Upper lobe of left lung (tissue), 6 donors: Measurements from ENCODE around the gene ZNF407. TPM values are rescaled to one million over a fixed set of nuclear protein-coding genes. Genes with fewer than 3 reads are reported as not detected.

Experiments used
- ATAC-seq, 2 donors: fragments of 200-7000 bp; cut with Tn5 transposase; one replicate each; pipeline ENCODE4 v1.9.1; 2022; ENCODE audit warnings: mild to moderate bottlenecking in 2 of 2, moderate library complexity in 2 of 2; ENCODE audit not compliant: low FRiP score in 2 of 2
- DNase-seq, 2 donors: peaks; one replicate each; pipeline ENCODE4 v3.0.0-alpha.2; 2019 to 2020
- H3K27ac ChIP-seq, 4 donors: fragments of 200-600 bp; sonication (generic); one replicate each; pipeline ENCODE4 v1.5.1; 2016 to 2019
- H3K27me3 ChIP-seq, 4 donors: fragments of 200-600 bp; sonication (generic); one replicate each; pipeline ENCODE4 v1.5.1; 2017 to 2019
- H3K36me3 ChIP-seq, 4 donors: fragments of 200-600 bp; sonication (generic); one replicate each; pipeline ENCODE4 v1.5.1; 2016 to 2019
- H3K4me1 ChIP-seq, 4 donors: fragments of 200-600 bp; sonication (generic); one replicate each; pipeline ENCODE4 v1.5.1; 2018 to 2019
- H3K4me3 ChIP-seq, 4 donors: fragments of 200-600 bp; sonication (generic); one replicate each; pipeline ENCODE4 v1.5.1; 2017 to 2019; ENCODE audit warnings: mild to moderate bottlenecking in 2 of 4, moderate library complexity in 1 of 4
- H3K9me3 ChIP-seq, 4 donors: fragments of 200-600 bp; sonication (generic); one replicate each; pipeline ENCODE4 v1.5.1; 2018 to 2019
- EP300 ChIP-seq, 4 donors: sonication (generic); formaldehyde crosslinking; IDR thresholded peaks; one replicate each; pipeline ENCODE4 v1.5.1; 2017; ENCODE audit warnings: antibody characterized with exemption in 4 of 4, control low read depth in 2 of 4
- POLR2A ChIP-seq, 4 donors: fragments of 450-650 bp; IDR thresholded peaks; one replicate each; pipeline ENCODE4 v1.5.1; 2016 to 2017; ENCODE audit warnings: antibody characterized with exemption in 4 of 4, mild to moderate bottlenecking in 2 of 4
- POLR2AphosphoS5 ChIP-seq, 2 donors: sonication (generic); formaldehyde crosslinking; IDR thresholded peaks; one replicate each; pipeline ENCODE4 v1.5.1; 2017; ENCODE audit warnings: antibody characterized with exemption in 2 of 2
- WGBS, 2 donors: methylation state at CpG; one replicate each; pipeline ENCODE4 v1.1.5; 2017 to 2018; 5-methylcytosine and 5-hydroxymethylcytosine counted together
- total RNA-seq, 6 donors: library from RNA; depleted of rRNA in 4 of 6; stranded (reverse); fragments of >200 nt in 4 of 6; gene quantifications; one replicate each; pipeline versions ENCODE4 v1.1.0 to v1.2.1, GENCODE V29; 2016 to 2021
- TF ChIP-seq, protein P1 (sequence below), 6 experiments: fragments of 450-650 bp in 4 of 6; fragments of 200-600 bp in 2 of 6; sonication (generic) in 2 of 6; IDR thresholded peaks; one replicate each; pipeline ENCODE4 v1.5.1; 2016 to 2019; ENCODE audit warnings: antibody characterized with exemption in 6 of 6
- donor health status: DM: no; HTN: no; CAD: no; lungs with moderate emphysema.
- donor health status: DM: no; HTN: yes; CAD: no; lungs with severe emphysema.

The ZNF407 gene
- total RNA-seq, 6 donors from 2014 or later: 12.2 to 77.5 (median 17.1) TPM

GRCh38 chr18:74861154-74861553 is 263.5 kb downstream of the ZNF407 start:
- Histone ChIP-seq H3K4me3 (no peak overlapping the region), H3K27ac (no peak overlapping the region), H3K9me3 (no peaks in the 10 kb centered on the region), H3K4me1 (peaks cover 0 to 4% (median 0%) of the 10 kb centered on the region in 4 donors), H3K36me3 (no peaks in the 10 kb centered on the region), H3K27me3 (no peaks in the 10 kb centered on the region)
- no peak for TF ChIP-seq POLR2AphosphoS5 (IDR thresholded peaks at IDR 0.05)
- TF ChIP-seq EP300 (IDR thresholded peaks at IDR 0.05): peak in 2 of 4 donors; percentile 34 to 58
- 60 to 61% methylated on average over 4 of the region's 4 CpGs for WGBS, 2 donors
- ATAC-seq: no peak
- DNase-seq: no peak

- ATAC-seq (no peak), DNase-seq (no peak)
- Histone ChIP-seq H3K4me3 (no peak overlapping the region), H3K4me1 (peaks cover 0 to 4% (median 0%) of the 10 kb centered on the region in 4 donors), H3K27me3 (no peaks in the 10 kb centered on the region), H3K36me3 (no peaks in the 10 kb centered on the region), H3K27ac (no peak overlapping the region), H3K9me3 (no peaks in the 10 kb centered on the region)
- 81 to 83% methylated on average over 4 of the region's 4 CpGs for WGBS, 2 donors
- TF ChIP-seq POLR2AphosphoS5 (IDR thresholded peaks at IDR 0.05) (no peak), POLR2A (IDR thresholded peaks at IDR 0.05) (no peak), EP300 (IDR thresholded peaks at IDR 0.05) (no peak)
- TF ChIP-seq, protein P1, sequence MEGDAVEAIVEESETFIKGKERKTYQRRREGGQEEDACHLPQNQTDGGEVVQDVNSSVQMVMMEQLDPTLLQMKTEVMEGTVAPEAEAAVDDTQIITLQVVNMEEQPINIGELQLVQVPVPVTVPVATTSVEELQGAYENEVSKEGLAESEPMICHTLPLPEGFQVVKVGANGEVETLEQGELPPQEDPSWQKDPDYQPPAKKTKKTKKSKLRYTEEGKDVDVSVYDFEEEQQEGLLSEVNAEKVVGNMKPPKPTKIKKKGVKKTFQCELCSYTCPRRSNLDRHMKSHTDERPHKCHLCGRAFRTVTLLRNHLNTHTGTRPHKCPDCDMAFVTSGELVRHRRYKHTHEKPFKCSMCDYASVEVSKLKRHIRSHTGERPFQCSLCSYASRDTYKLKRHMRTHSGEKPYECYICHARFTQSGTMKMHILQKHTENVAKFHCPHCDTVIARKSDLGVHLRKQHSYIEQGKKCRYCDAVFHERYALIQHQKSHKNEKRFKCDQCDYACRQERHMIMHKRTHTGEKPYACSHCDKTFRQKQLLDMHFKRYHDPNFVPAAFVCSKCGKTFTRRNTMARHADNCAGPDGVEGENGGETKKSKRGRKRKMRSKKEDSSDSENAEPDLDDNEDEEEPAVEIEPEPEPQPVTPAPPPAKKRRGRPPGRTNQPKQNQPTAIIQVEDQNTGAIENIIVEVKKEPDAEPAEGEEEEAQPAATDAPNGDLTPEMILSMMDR (IDR thresholded peaks at IDR 0.05): no peak
These were observed 264.4 kb downstream of the ZNF407 start for GRCh38 chr18:74862094-74862493.

- no peak for DNase-seq
- no peak overlapping the region for H3K4me3 ChIP-seq
- no peak for ATAC-seq
These were observed 268.9 kb downstream of the ZNF407 start for GRCh38 chr18:74866577-74866976.

GRCh38 chr18:74868461-74868860 is 270.8 kb downstream of the ZNF407 start:
- Histone ChIP-seq H3K27me3 (no peaks in the 10 kb centered on the region), H3K36me3 (no peaks in the 10 kb centered on the region), H3K4me1 (no peaks in the 10 kb centered on the region), H3K4me3 (no peak overlapping the region), H3K27ac (no peak overlapping the region), H3K9me3 (no peaks in the 10 kb centered on the region)
- DNase-seq: no peak
- TF ChIP-seq, protein P1 (IDR thresholded peaks at IDR 0.05): no peak
- TF ChIP-seq EP300 (IDR thresholded peaks at IDR 0.05) (no peak), POLR2A (IDR thresholded peaks at IDR 0.05) (no peak), POLR2AphosphoS5 (IDR thresholded peaks at IDR 0.05) (no peak)
- no peak for ATAC-seq
- WGBS, 2 donors: 87 to 89% methylated on average over 4 of the region's 4 CpGs

More at GRCh38 chr18:74866577-74866976, 268.9 kb downstream of the ZNF407 start:
- H3K4me1 ChIP-seq: no peaks in the 10 kb centered on the region
- TF ChIP-seq EP300 (IDR thresholded peaks at IDR 0.05) (no peak), POLR2AphosphoS5 (IDR thresholded peaks at IDR 0.05) (no peak), POLR2A (IDR thresholded peaks at IDR 0.05) (no peak)
- TF ChIP-seq, protein P1 (IDR thresholded peaks at IDR 0.05): no peak
- H3K27me3 ChIP-seq: no peaks in the 10 kb centered on the region
- no peaks in the 10 kb centered on the region for H3K9me3 ChIP-seq
- no peaks in the 10 kb centered on the region for H3K36me3 ChIP-seq
- H3K27ac ChIP-seq: no peak overlapping the region
- 94 to 96% methylated on average over 3 of the region's 3 CpGs for WGBS, 2 donors

DNA sequence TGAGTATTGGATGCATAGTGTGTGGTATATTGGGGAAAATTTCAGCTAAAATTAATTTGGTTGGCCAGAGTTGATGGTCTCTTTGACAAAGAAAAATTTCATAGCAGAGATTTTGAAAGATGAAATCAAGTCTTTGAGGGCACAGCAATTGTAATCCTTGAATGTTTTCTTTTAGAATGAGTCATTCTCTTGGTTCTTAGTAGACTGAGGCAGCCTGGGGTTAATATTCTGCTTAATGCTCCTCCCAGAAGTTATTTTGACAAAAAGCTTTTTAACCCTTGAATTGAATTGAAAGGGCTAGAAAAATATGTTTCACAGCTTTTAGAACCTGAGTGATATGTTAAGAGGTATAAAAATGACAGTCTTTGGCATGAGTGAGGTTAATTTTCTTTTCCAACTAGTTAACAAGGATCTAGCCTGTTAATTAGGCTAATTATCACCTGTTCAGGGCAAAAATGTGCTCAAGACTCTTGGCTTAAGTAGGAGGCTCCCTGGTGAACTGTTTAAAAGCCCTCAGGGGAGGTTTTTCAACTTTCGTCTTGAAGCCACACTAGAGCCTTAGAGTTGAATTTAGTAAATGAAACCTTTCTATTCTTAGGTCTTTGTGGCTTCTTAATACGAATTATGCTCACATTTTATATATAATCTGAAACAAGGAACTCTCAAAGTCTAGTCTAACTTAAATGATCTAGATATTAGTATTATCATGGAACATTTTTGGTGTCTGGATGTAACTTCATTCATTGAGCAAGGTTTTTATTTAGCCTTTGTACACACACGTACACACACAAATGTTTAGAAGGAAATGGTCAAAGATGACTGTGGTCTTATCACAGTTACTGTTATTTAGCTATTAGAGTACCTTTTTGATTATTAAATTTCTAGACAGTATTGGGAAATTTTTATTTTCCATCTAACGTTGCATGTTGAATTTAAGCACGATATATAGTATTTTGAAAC is 272.5 kb downstream of the ZNF407 start:
- Histone ChIP-seq H3K9me3 (no peaks in the 10 kb centered on the region), H3K4me1 (no peaks in the 10 kb centered on the region), H3K4me3 (no peak overlapping the region), H3K27ac (no peak overlapping the region), H3K36me3 (no peaks in the 10 kb centered on the region), H3K27me3 (no peaks in the 10 kb centered on the region)
- 79 to 81% methylated on average over 5 of the region's 5 CpGs for WGBS, 2 donors
- DNase-seq: no peak
- no peak for TF ChIP-seq EP300 (IDR thresholded peaks at IDR 0.05)
- TF ChIP-seq, protein P1 (IDR thresholded peaks at IDR 0.05): no peak
- TF ChIP-seq POLR2AphosphoS5 (IDR thresholded peaks at IDR 0.05): no peak
- no peak for TF ChIP-seq POLR2A (IDR thresholded peaks at IDR 0.05)
- no peak for ATAC-seq
